Endometrium (tissue), 2 donors: ENCODE measurements around the gene IHH.

ENCODE experiments used
- FAIRE-seq: peaks from 2 replicates; lab custom pipeline; 2012; peaks lifted over from hg19 to GRCh38; lab: Jason Lieb, UNC
- donor health status: control.
- donor health status: control.

IHH gene

DNA sequence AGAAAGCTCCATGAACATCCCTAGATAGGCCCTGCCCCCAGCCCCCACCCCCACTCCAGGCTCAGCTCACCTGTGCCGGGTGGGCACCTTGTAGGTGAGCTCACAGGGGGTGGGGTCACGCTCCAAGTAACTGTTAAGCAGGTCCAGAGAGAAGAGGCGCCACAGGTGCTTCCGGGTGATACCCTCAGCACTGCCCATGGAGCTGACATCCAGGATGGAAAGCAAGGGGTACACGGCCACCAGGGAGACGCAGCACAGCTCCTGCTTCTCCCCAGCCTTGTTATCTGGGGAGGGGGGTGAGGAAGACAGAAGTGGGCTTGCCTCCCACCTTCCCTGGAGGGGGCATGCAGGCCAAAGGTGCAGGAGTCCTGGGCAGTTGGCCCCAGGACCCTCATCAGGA, 41.3 kb downstream of the IHH start:
- no peak for FAIRE-seq

DNA sequence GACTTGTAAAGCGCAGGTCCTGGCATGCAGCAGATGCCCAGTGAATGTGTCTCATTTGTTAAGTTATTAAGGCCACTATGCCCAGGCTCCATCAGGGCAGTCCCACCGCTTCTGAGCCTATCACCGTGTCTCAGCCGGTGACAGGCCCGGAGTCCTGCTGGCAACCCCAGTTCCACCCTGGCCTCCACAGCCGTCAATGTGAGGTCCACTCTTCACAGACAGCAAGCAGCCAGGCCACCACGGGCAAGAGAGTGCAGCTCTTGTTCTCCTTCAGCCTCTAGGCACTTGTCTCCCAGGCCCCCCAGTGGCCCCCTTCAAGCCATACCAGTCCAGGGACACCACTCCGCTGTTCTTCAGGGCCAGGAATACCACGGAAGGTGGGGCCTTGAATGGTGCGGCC, 42.0 kb downstream of the IHH start:
- FAIRE-seq: no peak

GRCh38 chr2:219018286-219018685, 42.4 kb downstream of the IHH start:
- FAIRE-seq: no peak

DNA sequence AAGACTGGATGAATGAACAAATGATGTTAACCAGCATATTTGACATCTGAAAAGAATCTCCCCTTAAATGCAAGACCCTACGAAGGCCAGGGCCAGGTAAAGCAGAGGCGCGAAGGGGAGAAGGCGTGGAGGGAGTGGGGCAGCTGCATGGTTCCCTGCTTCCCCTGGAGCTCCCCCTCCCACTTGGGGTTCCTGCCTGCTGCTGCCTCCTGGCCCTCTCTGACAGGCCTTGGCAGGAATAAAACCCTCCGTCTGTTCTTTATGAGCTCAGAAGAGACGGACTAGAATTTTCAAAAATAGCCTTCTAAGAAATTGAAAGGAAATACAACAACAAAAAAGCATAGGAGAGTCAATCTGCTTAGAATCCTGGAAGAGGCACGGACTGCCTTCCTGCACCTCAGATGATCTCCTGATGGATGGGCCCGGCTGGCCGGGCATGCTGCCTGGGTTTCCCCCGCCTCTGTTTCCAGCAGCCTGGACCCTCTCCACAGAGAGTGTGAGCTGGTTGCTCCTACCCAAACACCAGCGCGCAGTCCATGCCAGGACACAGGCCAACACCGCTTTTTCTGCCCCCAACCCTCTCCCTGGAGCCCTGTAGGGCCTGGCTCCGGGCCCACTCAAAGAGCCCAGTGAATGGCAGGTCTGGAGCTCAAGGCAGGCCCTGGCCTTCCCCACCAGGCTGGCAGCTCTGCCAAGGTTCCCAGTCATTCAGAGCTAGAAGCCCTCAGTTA, 43.4 kb downstream of the IHH start:
- no peak for FAIRE-seq

- no peak for FAIRE-seq
Observed at GRCh38 chr2:219016721-219017120, 44.0 kb downstream of the IHH start.

- no peak for FAIRE-seq
Observed at GRCh38 chr2:219010873-219011272, 49.8 kb downstream of the IHH start.

- no peak for FAIRE-seq
Observed at GRCh38 chr2:219010162-219010756, 50.5 kb downstream of the IHH start.

- FAIRE-seq: no peak
Observed at GRCh38 chr2:219009294-219009693, 51.4 kb downstream of the IHH start.
